PC-3 (cell line): ENCODE data around the gene TAF11L7.
"Not testable (repeated sequence)": the region's sequence is repeated elsewhere in the genome, so short reads cannot be mapped to it uniquely, and the experiment has no call there.

Experiments used
- CTCF ChIP-seq: fragments of 300-600 bp; sonication (generic); conservative IDR thresholded peaks from 2 replicates; pipeline ENCODE4 v1.5.1; 2017; ENCODE audit warnings: antibody characterized with exemption, low read depth, mild to moderate bottlenecking, low read length
- EZH2 ChIP-seq: fragments of 300-600 bp; sonication (generic); IDR thresholded peaks from one replicate; pipeline ENCODE4 v1.6.1; 2017; ENCODE audit warnings: antibody characterized with exemption, mild to moderate bottlenecking, low read length; ENCODE audit not compliant: unreplicated experiment
- EZH2phosphoT487 ChIP-seq: fragments of 300-600 bp; sonication (generic); IDR thresholded peaks from 2 replicates; pipeline ENCODE4 v1.6.1; 2018; ENCODE audit warnings: mild to moderate bottlenecking, antibody characterized with exemption, low read length, borderline replicate concordance

- not testable (repeated sequence) for TF ChIP-seq CTCF, EZH2phosphoT487, EZH2
These were observed 21.9 kb upstream of the TAF11L7 start for GRCh38 chr5:17607461-17607860.
